ENCODE results near the gene FARP2.

DNA sequence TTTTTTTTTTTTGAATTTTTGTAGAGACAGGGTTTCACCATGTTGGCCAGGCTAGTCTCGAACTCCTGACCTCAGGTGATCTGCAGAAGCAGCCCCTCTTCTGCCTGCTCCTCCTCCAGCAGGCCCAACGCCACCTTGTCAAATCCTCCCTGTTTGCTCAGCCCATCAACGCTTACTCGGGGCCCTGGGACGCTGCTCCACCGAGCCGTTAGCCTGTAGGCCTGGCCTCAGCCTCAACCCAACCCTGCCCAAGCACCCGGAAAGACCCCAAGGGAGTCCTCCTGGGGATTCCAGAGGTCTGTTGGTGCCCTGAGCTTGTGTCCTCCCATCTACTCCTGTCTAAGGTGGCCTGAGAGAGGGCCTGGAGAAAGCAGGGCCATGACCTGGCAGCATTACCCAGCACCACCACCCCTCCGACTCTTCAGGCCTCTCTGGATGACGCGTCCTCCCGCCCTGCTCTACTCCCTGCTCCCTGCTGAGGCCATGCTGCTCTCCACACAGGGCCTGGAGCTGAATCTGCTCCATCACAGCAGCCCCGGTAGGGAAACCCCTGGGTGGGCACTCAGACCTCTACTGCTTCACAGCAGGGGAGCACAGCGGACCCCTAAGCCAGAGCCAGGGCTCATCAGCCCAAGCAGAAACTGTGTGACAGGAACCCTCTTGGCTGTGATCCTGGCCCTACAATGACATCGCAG is 149.1 kb downstream of the FARP2 start:
- no peak for TF ChIP-seq YY1 (IDR thresholded peaks at IDR 0.05; ENCODE audit: insufficient read depth, insufficient read length)
- TF ChIP-seq ZNF274 (IDR thresholded peaks at IDR 0.05; ENCODE audit: low read depth, low read length) = no peak

All from NT2/D1 (cell line).